Heart left ventricle (tissue), 16 donors: Measurements from ENCODE around the gene TRPC4. TPM values are rescaled to one million over a fixed set of nuclear protein-coding genes. Genes with fewer than 3 reads are reported as not detected.

Experiments
- ATAC-seq, 4 donors: fragments of 200-7000 bp; cut with Tn5 transposase; one replicate each; pipeline ENCODE4 v1.9.1; 2020 to 2022; ENCODE audit warnings: moderate library complexity in 4 of 4, mild to moderate bottlenecking in 3 of 4, moderate number of reproducible peaks in 1 of 4
- DNase-seq, 5 donors: peaks; one replicate each; pipeline ENCODE4 v3.0.0-alpha.2; 2020
- H3K27ac ChIP-seq, 12 donors: fragments of 200-600 bp; sonication (generic) in 4 of 12; one replicate each; pipeline versions ENCODE4 v1.5.0 to v1.8.0; 2016 to 2022; ENCODE audit warnings: mild to moderate bottlenecking in 2 of 12
- H3K27me3 ChIP-seq, 9 donors: fragments of 200-600 bp; sonication (generic) in 2 of 9; one replicate each; pipeline versions ENCODE4 v1.5.1 to v1.8.0; 2016 to 2022; ENCODE audit warnings: mild to moderate bottlenecking in 3 of 9
- H3K36me3 ChIP-seq, 9 donors: fragments of 200-600 bp; sonication (generic) in 2 of 9; one replicate each; pipeline versions ENCODE4 v1.5.0 to v1.8.0; 2018 to 2022; ENCODE audit warnings: mild to moderate bottlenecking in 2 of 9
- H3K4me1 ChIP-seq, 12 donors: fragments of 200-600 bp; sonication (generic) in 4 of 12; one replicate each; pipeline versions ENCODE4 v1.5.0 to v1.8.0; 2016 to 2022; ENCODE audit warnings: mild to moderate bottlenecking in 3 of 12
- H3K4me3 ChIP-seq, 12 donors: fragments of 200-600 bp; sonication (generic) in 4 of 12; one replicate each; pipeline versions ENCODE4 v1.5.0 to v1.8.0; 2017 to 2022; ENCODE audit warnings: mild to moderate bottlenecking in 9 of 12, moderate library complexity in 4 of 12
- H3K9me3 ChIP-seq, 12 donors: fragments of 200-600 bp; sonication (generic) in 4 of 12; one replicate each; pipeline versions ENCODE4 v1.5.0 to v1.8.0; 2016 to 2022; ENCODE audit warnings: mild to moderate bottlenecking in 1 of 12
- POLR2A ChIP-seq, 2 donors: fragments of 450-650 bp; IDR thresholded peaks; one replicate each; pipeline ENCODE4 v1.6.1; 2017; ENCODE audit warnings: antibody characterized with exemption in 2 of 2, mild to moderate bottlenecking in 2 of 2, moderate library complexity in 2 of 2
- WGBS, 4 donors: extraction: QIAGEN DNeasy Blood & Tissue Kit in 2 of 4; methylation state at CpG; one replicate each; pipeline versions ENCODE4 v1.1.5 to v1.1.7; 2013 to 2018; 5-methylcytosine and 5-hydroxymethylcytosine counted together
- intact Hi-C, 10 donors: fragments of 100-400 bp; cut with DNase I; formaldehyde crosslinking; loops; one replicate each; pipeline versions ENCODE4 v1.11.1 to v1.14.2; 2022
- polyA plus RNA-seq, 2 donors: library from polyadenylated mRNA; stranded (reverse); fragments of 200-250 nt; gene quantifications; one replicate each; pipeline ENCODE4 v1.2.3, GENCODE V29; 2013
- total RNA-seq, 9 donors: library from RNA; depleted of rRNA in 2 of 9; stranded (reverse); fragments of >200 nt in 2 of 9; fragmentation: NEBNext Ultra II Directional in 3 of 9; extraction: Animal tissue kit (Norgen Biotek cat#: 25700) in 3 of 9; gene quantifications; one replicate each; pipeline versions ENCODE4 v1.1.0 to v1.2.4, GENCODE V29; 2016 to 2023
- TF ChIP-seq, protein P1 (sequence below), 12 donors: fragments of 200-600 bp; sonication (generic) in 4 of 12; IDR thresholded peaks; one replicate each; pipeline versions ENCODE4 v1.5.0 to v1.8.0; 2018 to 2022; ENCODE audit warnings: antibody characterized with exemption in 12 of 12, mild to moderate bottlenecking in 5 of 12
- donor health status: ischemic (EF 13 %, LVEDD 7.1; RV severe dilation, severe dysfunction).
- donor health status: healthy with polysubstance abuse.
- donor health status: DM: no; HTN: yes; CAD: no.
- donor health status: DM: no; HTN: no; CAD: no.
- donor health status: ischemic (EF 25% LVEDD 6.9; RV normal size, moderate dysfunction).
- donor health status: ischemic (EF 25% LVEDD 5.7; RV mildly dilated, moderate dysfunction).
- donor health status: healthy.
- donor health status: DM: yes; HTN: yes; CAD: no.
- donor health status: ischemic (EF 35%, LVEDD 5.7; RV mildly dilated, moderate dysfunction).
- donor health status: nonischemic (EF 11% LVEDD 7.7; RV severe dilation, severe dysfunction).
- donor health status: DM: yes; HTN: yes; CAD: no.
- donor health status: PGD.
- donor health status: ischemic (EF 29% LVEDD 5.4; RV normal size, mild dysfunction).
- donor health status: nonischemic (EF 23%, LVEDD 6.1; RV moderate dilation, normal function).

TRPC4 gene
- total and polyA plus RNA-seq, 11 donors = 0.25 to 2.5 (median 0.79) TPM

- no peaks in the 10 kb centered on the region for H3K36me3 ChIP-seq
- 60 to 64% (median 62%) methylated on average over 1 of the region's 1 CpG for WGBS, 4 donors
- no peak for ATAC-seq
- no peak overlapping the region for H3K4me3 ChIP-seq
- TF ChIP-seq POLR2A (IDR thresholded peaks at IDR 0.05) = no peak
- TF ChIP-seq, protein P1, sequence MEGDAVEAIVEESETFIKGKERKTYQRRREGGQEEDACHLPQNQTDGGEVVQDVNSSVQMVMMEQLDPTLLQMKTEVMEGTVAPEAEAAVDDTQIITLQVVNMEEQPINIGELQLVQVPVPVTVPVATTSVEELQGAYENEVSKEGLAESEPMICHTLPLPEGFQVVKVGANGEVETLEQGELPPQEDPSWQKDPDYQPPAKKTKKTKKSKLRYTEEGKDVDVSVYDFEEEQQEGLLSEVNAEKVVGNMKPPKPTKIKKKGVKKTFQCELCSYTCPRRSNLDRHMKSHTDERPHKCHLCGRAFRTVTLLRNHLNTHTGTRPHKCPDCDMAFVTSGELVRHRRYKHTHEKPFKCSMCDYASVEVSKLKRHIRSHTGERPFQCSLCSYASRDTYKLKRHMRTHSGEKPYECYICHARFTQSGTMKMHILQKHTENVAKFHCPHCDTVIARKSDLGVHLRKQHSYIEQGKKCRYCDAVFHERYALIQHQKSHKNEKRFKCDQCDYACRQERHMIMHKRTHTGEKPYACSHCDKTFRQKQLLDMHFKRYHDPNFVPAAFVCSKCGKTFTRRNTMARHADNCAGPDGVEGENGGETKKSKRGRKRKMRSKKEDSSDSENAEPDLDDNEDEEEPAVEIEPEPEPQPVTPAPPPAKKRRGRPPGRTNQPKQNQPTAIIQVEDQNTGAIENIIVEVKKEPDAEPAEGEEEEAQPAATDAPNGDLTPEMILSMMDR (IDR thresholded peaks at IDR 0.05) = no peak
- peaks cover 0 to 4% (median 0%) of the 10 kb centered on the region in 9 donors for H3K27me3 ChIP-seq
- no peaks in the 10 kb centered on the region for H3K4me1 ChIP-seq
- H3K27ac ChIP-seq = no peak overlapping the region
- H3K9me3 ChIP-seq = no peaks in the 10 kb centered on the region
- DNase-seq = no peak
- intact Hi-C loops = no loop called here
Observed at GRCh38 chr13:37652596-37652995, 217.0 kb downstream of the TRPC4 start.

GRCh38 chr13:37651891-37652290, 217.7 kb downstream of the TRPC4 start:
- intact Hi-C loops = no loop called here
- H3K36me3 ChIP-seq = no peaks in the 10 kb centered on the region
- no peaks in the 10 kb centered on the region for H3K9me3 ChIP-seq
- ATAC-seq = no peak
- H3K4me1 ChIP-seq = no peaks in the 10 kb centered on the region
- WGBS, 4 donors = 88 to 95% (median 92%) methylated on average over 1 of the region's 1 CpG
- no peak for DNase-seq
- H3K27ac ChIP-seq = no peak overlapping the region
- peaks cover 0 to 8% (median 0%) of the 10 kb centered on the region in 9 donors for H3K27me3 ChIP-seq
- no peak overlapping the region for H3K4me3 ChIP-seq
- TF ChIP-seq POLR2A (IDR thresholded peaks at IDR 0.05) = no peak
- TF ChIP-seq, protein P1 (IDR thresholded peaks at IDR 0.05) = no peak

DNA sequence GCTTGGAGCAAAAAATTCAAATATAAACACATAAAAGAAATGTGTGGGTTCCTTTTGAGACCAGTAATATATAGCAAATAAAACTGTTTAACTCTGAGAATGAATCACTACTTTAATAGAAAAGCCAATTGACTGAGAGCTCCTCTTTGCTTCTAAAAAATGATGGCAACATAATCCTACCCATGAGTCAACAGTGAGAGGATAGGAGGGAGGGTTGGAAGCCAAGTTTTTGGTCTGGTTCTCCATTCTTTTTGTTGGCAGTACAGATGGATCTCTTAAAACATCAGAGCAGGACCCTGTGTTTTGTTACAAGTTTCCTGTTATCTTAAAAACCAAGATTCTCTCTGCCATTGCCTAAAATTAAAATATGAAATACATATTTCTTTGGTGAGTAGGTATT, 221.0 kb downstream of the TRPC4 start:
- ATAC-seq (no peak), DNase-seq (no peak)
- Histone ChIP-seq H3K36me3 (no peaks in the 10 kb centered on the region), H3K9me3 (no peaks in the 10 kb centered on the region), H3K27me3 (peaks cover 0 to 13% (median 0%) of the 10 kb centered on the region in 9 donors), H3K27ac (no peak overlapping the region), H3K4me3 (no peak overlapping the region), H3K4me1 (no peaks in the 10 kb centered on the region)
- no peak for TF ChIP-seq POLR2A (IDR thresholded peaks at IDR 0.05)
- TF ChIP-seq, protein P1 (IDR thresholded peaks at IDR 0.05) = no peak
- intact Hi-C loops = loop anchor here in 1 of 10 donors (10.0 kb wide), 1 partner anchor 876 kb away; no protein-coding TSS in a partner anchor

DNA sequence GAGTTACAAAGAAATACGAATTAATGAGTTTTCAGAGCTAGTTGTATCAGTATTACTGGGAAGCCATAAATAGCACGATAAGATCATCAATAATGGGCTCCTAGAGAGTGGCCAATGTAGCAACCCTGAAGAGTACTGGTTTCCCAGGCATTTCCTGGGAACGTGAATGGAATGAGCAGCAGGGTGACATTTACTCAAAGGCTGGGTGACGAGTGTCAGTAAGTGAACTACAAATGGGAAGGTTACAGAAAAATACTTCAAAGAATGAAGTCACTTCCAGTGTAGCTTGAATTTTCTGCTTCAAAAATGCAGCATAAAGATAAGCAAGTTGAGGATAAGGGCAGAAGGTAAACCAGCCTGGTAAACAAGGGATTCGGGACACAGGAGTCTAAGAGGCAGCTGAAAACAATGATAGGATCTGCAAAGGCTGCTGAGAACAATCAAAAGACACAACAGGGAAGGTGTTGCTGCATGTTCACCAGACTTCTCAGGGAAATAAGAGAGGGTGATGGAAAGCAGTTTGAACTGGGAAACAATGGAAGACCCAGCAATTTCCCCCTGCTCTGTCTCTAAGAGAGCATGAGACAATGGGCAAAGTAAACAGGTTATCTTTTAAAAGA, 222.4 kb downstream of the TRPC4 start:
- H3K9me3 ChIP-seq = no peaks in the 10 kb centered on the region
- no peaks in the 10 kb centered on the region for H3K36me3 ChIP-seq
- DNase-seq (no peak), ATAC-seq (no peak)
- H3K4me1 ChIP-seq = no peaks in the 10 kb centered on the region
- H3K27me3 ChIP-seq = peaks cover 0 to 13% (median 0%) of the 10 kb centered on the region in 9 donors
- TF ChIP-seq POLR2A (IDR thresholded peaks at IDR 0.05) = no peak
- TF ChIP-seq, protein P1 (IDR thresholded peaks at IDR 0.05) = no peak
- intact Hi-C loops = loop anchor here in 1 of 10 donors (10.0 kb wide), 1 partner anchor 878 kb away; no protein-coding TSS in a partner anchor
- H3K27ac ChIP-seq = no peak overlapping the region
- 27 to 40% (median 35%) methylated on average over 5 of the region's 5 CpGs for WGBS, 4 donors
- no peak overlapping the region for H3K4me3 ChIP-seq
